HEK293T (cell line): ENCODE data around the gene HSPBP1.

Experiments
- CTCF ChIA-PET: fragments of 350-600 bp; formaldehyde crosslinking; extraction: SDS; loops from one replicate; lab custom pipeline; 2021; ENCODE audit warnings: antibody characterized with exemption, inconsistent platforms; lab: Yijun Ruan, JAX
- POLR2A ChIA-PET: fragments of 350-600 bp; formaldehyde crosslinking; extraction: SDS; loops from one replicate; lab custom pipeline; 2020; ENCODE audit warnings: antibody characterized with exemption, inconsistent platforms; lab: Yijun Ruan, JAX
- DNase-seq: peaks from one replicate; pipeline ENCODE4 v3.0.0; 2012; ENCODE audit warnings: mixed read lengths; ENCODE audit errors: extremely low spot score
- ARNT ChIP-seq: fragments of 450-650 bp; IDR thresholded peaks from 2 replicates; pipeline ENCODE4 v1.6.1; 2017; ENCODE audit warnings: mild to moderate bottlenecking
- BHLHE40 ChIP-seq: fragments of 450-650 bp; IDR thresholded peaks from 2 replicates; pipeline ENCODE4 v1.6.1; 2016; ENCODE audit warnings: mild to moderate bottlenecking, moderate library complexity, borderline replicate concordance
- CTBP1 ChIP-seq: fragments of 450-650 bp; IDR thresholded peaks from 2 replicates; pipeline ENCODE4 v1.6.1; 2016; ENCODE audit warnings: borderline replicate concordance
- ELF4 ChIP-seq: fragments of 450-650 bp; IDR thresholded peaks from 2 replicates; pipeline ENCODE4 v1.6.1; 2017; ENCODE audit warnings: antibody characterized with exemption
- FOXA1 ChIP-seq: fragments of 450-650 bp; IDR thresholded peaks from 2 replicates; pipeline ENCODE4 v1.6.1; 2016; ENCODE audit warnings: mild to moderate bottlenecking
- FOXK2 ChIP-seq: fragments of 450-650 bp; IDR thresholded peaks from 2 replicates; pipeline ENCODE4 v1.6.1; 2016; ENCODE audit warnings: mild to moderate bottlenecking
- FOXM1 ChIP-seq: fragments of 450-650 bp; IDR thresholded peaks from 2 replicates; pipeline ENCODE4 v1.6.1; 2017; ENCODE audit warnings: mild to moderate bottlenecking, borderline replicate concordance
- HDGF ChIP-seq: fragments of 450-650 bp; IDR thresholded peaks from 2 replicates; pipeline ENCODE4 v1.6.1; 2017; ENCODE audit warnings: antibody characterized with exemption, borderline replicate concordance
- L3MBTL2 ChIP-seq: fragments of 450-650 bp; conservative IDR thresholded peaks from 2 replicates; pipeline ENCODE4 v1.6.1; 2016; ENCODE audit warnings: mild to moderate bottlenecking
- LEF1 ChIP-seq: fragments of 450-650 bp; IDR thresholded peaks from 2 replicates; pipeline ENCODE4 v1.6.1; 2017; ENCODE audit warnings: mild to moderate bottlenecking, borderline replicate concordance
- NFRKB ChIP-seq: fragments of 450-650 bp; IDR thresholded peaks from 2 replicates; pipeline ENCODE4 v1.6.1; 2016; ENCODE audit warnings: mild to moderate bottlenecking, moderate library complexity
- PKNOX1 ChIP-seq: fragments of 450-650 bp; IDR thresholded peaks from 2 replicates; pipeline ENCODE4 v1.6.1; 2016
- SP1 ChIP-seq: fragments of 450-650 bp; IDR thresholded peaks from 2 replicates; pipeline ENCODE4 v1.6.1; 2017
- SUZ12 ChIP-seq: fragments of 450-650 bp; IDR thresholded peaks from 2 replicates; pipeline ENCODE4 v1.6.1; 2016; ENCODE audit warnings: mild to moderate bottlenecking
- TARDBP ChIP-seq: fragments of 450-650 bp; IDR thresholded peaks from 2 replicates; pipeline ENCODE4 v1.6.1; 2016
- ZNF384 ChIP-seq: fragments of 450-650 bp; IDR thresholded peaks from 2 replicates; pipeline ENCODE4 v1.6.1; 2016

HSPBP1 gene

DNA sequence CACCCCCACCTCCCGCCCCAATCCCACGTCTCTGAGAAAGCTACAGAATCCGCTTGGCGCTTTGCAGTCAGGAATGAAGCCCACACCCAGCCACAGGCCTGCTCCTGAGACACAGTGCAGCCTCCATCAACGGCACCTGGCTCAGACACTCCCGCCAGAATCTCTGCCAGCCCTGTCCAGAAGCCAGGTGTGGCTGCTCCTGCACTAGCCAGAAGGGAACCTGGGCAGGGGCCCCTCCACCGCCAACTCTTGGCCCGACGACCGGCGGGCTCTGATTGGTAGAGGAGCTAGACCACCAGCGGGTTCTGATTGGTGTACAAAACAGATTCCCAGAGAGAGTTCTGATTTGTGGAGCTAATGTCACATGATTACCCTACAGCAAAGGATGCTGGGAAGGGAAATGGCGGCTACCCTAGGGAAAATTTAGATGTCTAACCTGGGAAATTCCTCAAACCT is 18.2 kb downstream of the HSPBP1 start:
- TF ChIP-seq ELF4 (no peak), FOXK2 (no peak), NFRKB (no peak), ARNT (no peak), CTBP1 (no peak), FOXA1 (no peak), SUZ12 (no peak), ZNF384 (no peak), PKNOX1 (no peak), BHLHE40 (no peak), TARDBP (no peak), L3MBTL2 (no peak), HDGF (no peak), FOXM1 (no peak), LEF1 (no peak), SP1 (no peak)
- ChIA-PET POLR2A (interaction anchor here (1.2 to 1.5 kb wide), 2 partner anchors 9 to 15 kb away, joined by 4 to 5 read pairs; no protein-coding TSS in a partner anchor), CTCF (interaction anchor here (1.0 kb wide), 1 partner anchor 101 kb away, joined by 3 read pairs; no protein-coding TSS in a partner anchor)
- DNase-seq, result no peak

DNA sequence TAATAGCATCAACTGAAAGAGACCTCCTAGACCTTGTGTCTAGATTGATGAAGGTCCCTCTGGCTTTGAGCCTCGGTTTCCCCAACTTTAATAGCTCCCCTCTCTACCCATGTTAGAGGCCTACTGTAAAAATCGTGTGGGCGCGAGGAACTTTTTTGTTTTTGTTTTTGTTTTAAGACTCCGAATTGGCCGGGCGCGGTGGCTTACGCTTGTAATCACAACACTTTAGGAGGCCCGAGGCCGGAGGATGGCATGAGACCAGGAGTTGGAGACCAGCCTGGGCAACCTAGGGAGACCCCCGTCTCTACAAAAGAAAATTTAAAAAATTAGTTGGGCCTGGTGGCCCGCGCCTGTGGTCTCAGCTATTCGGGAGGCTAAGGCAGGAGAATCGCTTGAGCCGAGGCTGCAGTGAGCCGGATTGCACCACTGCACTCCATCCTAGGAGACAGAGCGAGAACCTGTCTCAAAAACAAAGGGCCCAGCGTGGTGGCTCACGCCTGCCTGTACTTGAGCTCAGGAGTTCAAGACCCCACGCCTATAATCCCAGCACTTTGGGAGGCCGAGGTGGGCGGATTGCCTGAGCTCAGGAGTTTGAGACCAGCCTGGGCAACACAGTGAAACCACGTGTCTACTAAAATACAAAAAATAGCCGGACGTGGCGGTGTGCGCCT is 20.2 kb downstream of the HSPBP1 start:
- DNase-seq, result no peak
- TF ChIP-seq L3MBTL2 (0 out of 2 replicates have a peak, but pooled peaks have one; percentile 49), ARNT (no peak)
- CTCF ChIA-PET, result interaction anchor here (0.6 to 1.1 kb wide), 3 partner anchors 22 to 113 kb away, joined by 3 to 8 read pairs (median 5); no protein-coding TSS in a partner anchor
- POLR2A ChIA-PET, result interaction anchor here (0.6 to 2.8 kb wide), 37 partner anchors 9 to 395 kb away, joined by 3 to 34 read pairs (median 4); partner anchors contain the start of genes BRSK1, DNAAF3, HSPBP1 and ISOC2

DNA sequence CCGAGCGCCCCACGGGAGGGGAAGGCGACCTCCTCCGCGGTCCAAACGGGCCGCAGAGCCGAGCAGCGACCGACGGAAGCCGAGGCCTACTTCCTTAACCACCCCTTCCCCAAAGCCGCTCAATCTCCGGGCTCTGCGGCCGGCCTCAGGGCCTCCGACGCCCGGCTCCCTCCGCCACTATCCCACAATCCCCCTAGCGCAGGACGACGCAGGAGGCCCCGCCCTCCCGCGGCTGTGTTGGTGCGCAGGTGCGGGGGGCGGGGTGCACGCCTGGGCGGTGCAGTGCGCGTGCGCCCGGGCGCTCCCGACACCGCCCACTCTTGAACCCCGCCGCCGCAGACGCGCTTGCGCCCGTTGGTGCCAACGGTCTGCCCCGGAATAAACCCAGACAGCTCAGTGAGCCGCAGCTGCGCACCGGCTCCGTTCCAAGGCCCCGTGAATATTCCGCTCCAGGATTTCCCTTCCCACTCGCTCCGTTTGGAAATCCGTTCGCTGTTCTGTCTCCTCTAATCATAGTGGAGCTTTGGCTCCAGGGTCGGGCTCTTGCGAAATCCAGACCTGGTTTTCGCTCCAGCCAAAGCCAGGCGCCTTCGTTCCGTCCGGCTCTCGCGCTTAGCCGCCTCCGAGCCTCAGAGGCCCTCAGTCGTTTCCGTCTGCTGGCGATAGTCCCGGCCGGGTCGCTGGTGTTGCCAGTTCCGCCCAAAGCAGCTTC is 20.9 kb downstream of the HSPBP1 start, which contains the start of gene PPP6R1:
Gene PPP6R1 (minus strand): TSS at position 190 of the 712 bp plus-strand sequence. CDS start 11,914 bp downstream, outside the sequence.
- CTCF ChIA-PET, result interaction anchor here (0.9 to 1.1 kb wide), 2 partner anchors 42 to 113 kb away, joined by 3 to 8 read pairs; no protein-coding TSS in a partner anchor
- no peak for TF ChIP-seq NFRKB
- TF ChIP-seq PKNOX1, result peak; percentile 42; the same call in 1 of the 2 replicates
- no peak for TF ChIP-seq TARDBP
- TF ChIP-seq ELF4, result peak; percentile 64; the same call in 1 of the 2 replicates
- TF ChIP-seq ZNF384, result no peak
- peak; percentile 52; the same call in 1 of the 2 replicates for TF ChIP-seq ARNT
- peak; percentile 64 for TF ChIP-seq L3MBTL2
- TF ChIP-seq FOXA1, result no peak
- TF ChIP-seq CTBP1, result peak; percentile 74; the same call in 1 of the 2 replicates
- TF ChIP-seq SUZ12, result no peak
- peak; percentile 92 for TF ChIP-seq FOXM1
- TF ChIP-seq BHLHE40, result no peak
- POLR2A ChIA-PET, result interaction anchor here (0.6 to 2.8 kb wide), 37 partner anchors 9 to 395 kb away, joined by 3 to 34 read pairs (median 4); partner anchors contain the start of genes BRSK1, DNAAF3, HSPBP1 and ISOC2
- DNase-seq, result peak; percentile 99

DNA sequence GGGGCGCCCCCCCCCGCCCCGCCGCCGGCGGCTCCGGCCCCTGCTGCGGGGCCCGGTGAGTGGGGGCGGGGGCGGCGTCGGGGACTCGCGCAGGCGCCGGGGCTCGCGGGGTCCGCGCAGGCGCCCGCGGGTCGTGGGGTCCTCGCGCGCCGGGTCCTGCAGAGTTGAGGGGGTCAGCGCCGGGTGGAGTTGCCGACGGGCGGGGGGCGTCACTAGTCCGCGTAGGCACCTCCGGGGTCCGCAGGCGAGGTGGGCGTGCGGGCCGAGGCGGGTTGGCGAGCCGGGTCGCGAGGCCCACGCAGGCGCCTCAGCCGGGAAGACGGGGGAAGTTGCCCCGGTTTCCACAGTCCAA is 21.5 kb downstream of the HSPBP1 start:
- DNase-seq, result peak; percentile 32
- POLR2A ChIA-PET, result interaction anchor here (0.7 to 2.8 kb wide), 14 partner anchors 10 to 218 kb away, joined by 3 to 34 read pairs (median 8); partner anchors contain the start of genes BRSK1, DNAAF3, HSPBP1 and SYT5
- CTCF ChIA-PET, result interaction anchor here (0.9 kb wide), 1 partner anchor 112 kb away, joined by 3 read pairs; no protein-coding TSS in a partner anchor

More for the DNA sequence above, 21.5 kb downstream of the HSPBP1 start:
- TF ChIP-seq NFRKB (no peak), ZNF384 (no peak), CTBP1 (no peak), FOXK2 (no peak), HDGF (no peak), ELF4 (no peak), TARDBP (no peak), FOXA1 (no peak), SUZ12 (no peak), LEF1 (no peak), ARNT (no peak), PKNOX1 (no peak), SP1 (no peak), BHLHE40 (no peak), FOXM1 (no peak), L3MBTL2 (no peak)
